H7 (cell line): Measurements from ENCODE around the gene STOML2. TPM values are rescaled to one million over a fixed set of nuclear protein-coding genes. Genes with fewer than 3 reads are reported as not detected.

Experiments
- DNase-seq: peaks from one replicate; pipeline ENCODE4 v3.0.0; 2012
- H3K27me3 ChIP-seq: 2 replicates; pipeline ENCODE4 v1.6.0; 2011; ENCODE audit warnings: mild to moderate bottlenecking, low read length; ENCODE audit not compliant: control insufficient read depth, insufficient read depth
- H3K36me3 ChIP-seq: replicated peaks from 2 replicates; pipeline ENCODE4 v1.5.1; 2011; ENCODE audit warnings: low read length; ENCODE audit not compliant: control insufficient read depth, insufficient read depth
- H3K4me3 ChIP-seq: 2 replicates; pipeline ENCODE4 v1.5.1; 2011; ENCODE audit warnings: low read depth, mild to moderate bottlenecking, control low read depth, low read length, moderate library complexity; ENCODE audit not compliant: insufficient read depth
- total RNA-seq: library from RNA; depleted of rRNA; stranded (reverse); fragments of >200 nt; shearing (Covaris generic); gene quantifications from 2 replicates; pipeline ENCODE4 v1.2.3, GENCODE V29; 2014

The STOML2 gene
- total RNA-seq, 1 experiment from 2014 or later, result 244 TPM

DNA sequence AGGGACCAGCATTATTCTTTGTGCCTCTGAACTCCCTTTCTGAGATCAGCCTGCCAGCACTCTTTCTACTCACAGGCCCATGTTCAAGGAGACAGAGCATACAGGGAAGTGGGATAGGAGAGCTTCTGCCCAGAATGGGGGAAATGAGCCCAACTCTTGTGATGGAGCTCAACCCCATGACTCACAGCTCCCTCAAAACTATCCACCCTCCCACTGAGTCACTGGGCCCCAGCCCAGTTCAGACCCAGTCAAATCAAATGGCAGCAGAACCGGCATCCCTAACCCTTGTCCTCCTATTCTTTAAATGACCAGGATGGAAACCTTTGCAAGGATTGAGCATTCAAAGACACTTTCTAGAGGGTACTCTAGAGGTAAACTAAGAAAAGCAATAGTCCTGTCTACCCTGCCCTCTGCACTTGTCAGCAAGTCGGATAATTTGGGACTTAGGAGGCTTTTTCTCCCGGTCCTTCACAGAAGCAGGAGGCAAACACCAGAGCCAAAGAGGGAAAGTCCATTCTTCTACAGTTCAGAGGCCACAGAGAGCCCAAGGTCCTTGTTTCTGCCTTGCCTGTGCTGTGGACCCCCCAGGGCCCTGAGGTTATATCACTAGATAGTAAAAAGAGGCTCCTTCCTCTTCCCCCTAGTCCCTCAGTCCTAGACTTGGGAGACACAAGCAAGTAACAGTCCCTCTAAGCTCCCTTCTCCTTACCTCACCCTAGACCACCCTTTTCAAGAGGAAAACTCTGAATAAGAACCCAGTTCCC, 9.5 kb upstream of the STOML2 start:
- Histone ChIP-seq H3K36me3 (peaks cover 2% of the 10 kb centered on the region; the same call in 1 of the 2 replicates), H3K27me3 (no peaks in the 10 kb centered on the region), H3K4me3 (no peak overlapping the region)
- no peak for DNase-seq

DNA sequence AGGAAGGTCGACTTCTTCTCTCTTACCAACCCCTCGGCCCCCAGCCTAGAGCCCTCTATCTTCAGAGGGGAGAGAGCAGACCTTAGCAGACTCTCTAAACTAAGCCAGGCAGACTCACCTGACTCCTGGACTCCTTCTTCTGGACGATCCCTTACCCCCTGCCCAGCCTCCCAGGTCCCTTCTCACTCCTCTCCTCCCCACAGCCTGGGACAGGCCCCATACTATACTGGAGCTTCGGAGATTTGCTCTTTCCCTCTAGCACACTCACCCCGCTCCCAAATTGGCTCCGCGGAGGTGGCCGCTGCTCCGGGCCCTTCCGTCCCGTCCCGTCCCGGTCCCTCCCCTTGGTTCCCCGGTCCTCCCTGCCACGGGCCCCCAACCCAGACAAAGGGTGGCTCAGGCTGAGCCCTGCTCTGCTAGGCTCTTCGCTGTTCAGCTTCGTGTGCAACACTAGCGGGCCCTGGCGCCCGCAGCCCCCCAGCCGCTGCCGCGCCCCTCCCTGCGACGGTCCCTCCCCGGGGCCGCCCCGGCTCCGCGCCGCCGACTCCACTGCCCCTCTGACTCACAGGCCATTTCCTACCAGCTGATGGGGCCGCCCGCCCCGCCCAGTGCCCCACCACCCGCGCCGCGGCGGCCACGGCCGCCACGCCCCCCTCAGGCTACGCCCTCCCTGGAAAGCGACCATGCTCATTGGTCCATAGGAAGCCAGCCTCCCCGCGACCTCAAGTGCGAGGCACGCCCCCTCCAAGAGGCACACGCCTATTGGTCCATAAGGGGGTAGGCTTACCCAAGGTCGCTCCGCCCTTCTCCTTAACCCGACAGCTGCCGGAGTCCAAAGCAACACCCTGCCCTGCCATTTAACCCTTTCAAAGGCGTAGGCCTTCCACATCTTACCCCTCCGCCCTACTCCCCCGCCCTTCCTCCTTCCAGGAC, 8.3 kb upstream of the STOML2 start:
- peaks cover 2% of the 10 kb centered on the region; the same call in 1 of the 2 replicates for H3K36me3 ChIP-seq
- H3K27me3 ChIP-seq, result no peaks in the 10 kb centered on the region
- peak overlapping the region; percentile 62 for H3K4me3 ChIP-seq
- peak; percentile 98 for DNase-seq

DNA sequence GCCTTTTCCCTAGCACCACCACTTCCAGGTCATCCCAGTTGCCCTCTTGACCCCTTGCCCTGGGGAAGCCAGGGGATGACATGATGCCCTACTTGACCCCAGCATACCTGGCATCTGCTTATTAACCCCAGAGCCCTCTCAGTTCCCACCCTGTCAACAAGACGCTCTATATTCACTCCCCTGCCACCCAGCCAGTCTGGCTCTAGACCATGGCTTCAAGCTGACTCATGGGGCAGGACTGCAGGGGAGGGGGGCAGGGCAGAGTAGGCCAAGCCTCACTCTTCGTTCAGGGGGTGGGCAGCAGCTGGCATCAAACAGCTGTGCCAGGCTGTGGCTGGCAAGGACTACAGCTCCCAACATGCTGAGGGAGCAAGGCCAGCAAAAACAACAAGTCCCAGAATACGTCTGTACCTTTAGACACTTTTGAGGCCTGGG, 7.4 kb upstream of the STOML2 start:
- Histone ChIP-seq H3K4me3 (no peak overlapping the region; the same call in 1 of the 2 replicates), H3K27me3 (no peaks in the 10 kb centered on the region), H3K36me3 (peaks cover 4% of the 10 kb centered on the region; the same call in 1 of the 2 replicates)
- peak; percentile 26 for DNase-seq

DNA sequence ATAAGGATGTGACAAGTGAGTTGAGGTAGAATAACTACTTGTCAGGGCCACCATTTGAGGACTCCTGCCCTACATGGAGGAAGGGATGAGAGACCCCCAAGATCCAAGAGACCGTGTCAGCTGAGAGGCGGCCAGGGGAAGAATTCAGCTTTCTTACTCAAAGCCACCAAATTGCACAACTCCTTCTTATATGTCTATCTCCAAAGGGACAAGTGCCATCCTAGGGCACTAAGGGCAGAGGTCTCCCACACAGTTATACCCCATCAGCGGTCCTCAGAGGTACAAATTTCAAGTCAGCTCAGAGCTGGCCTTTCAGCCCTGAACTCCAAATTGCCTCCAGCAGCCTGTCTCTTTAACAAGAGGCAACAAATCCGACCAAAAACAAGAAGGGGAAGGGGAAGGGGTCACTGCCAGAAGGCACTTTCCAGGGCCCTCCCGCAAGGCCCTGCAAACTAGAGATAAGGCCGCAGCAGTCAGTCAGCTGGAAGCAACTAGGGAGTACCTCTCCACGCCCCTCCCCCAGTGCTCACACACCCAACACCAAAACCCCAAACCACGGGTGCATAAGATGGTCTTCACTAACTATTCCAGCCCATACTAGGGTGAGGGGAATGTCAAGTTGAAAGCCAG, 6.1 kb upstream of the STOML2 start:
- Histone ChIP-seq H3K27me3 (no peaks in the 10 kb centered on the region), H3K4me3 (no peak overlapping the region), H3K36me3 (peaks cover 4% of the 10 kb centered on the region; the same call in 1 of the 2 replicates)
- peak; percentile 13 for DNase-seq

DNA sequence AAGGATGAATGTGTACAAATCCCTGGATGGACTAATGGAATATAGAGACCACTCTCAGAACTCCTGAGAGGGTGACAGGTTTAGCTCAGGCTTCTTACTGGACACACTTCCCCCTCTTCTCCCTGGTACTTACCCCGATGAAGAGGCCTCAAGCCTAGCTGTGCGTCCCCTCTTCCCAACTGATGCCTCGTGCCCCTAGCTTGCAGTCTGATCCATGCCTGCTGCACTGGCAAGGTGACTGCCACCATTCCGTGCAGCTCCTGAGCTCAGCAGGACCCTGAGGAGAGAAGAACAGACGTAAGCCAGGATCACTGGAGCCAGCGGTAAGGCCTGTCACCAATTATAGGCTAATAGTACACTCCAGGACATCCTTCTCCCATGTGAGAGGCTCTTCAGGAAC, 5.5 kb upstream of the STOML2 start:
- H3K36me3 ChIP-seq, result peaks cover 4% of the 10 kb centered on the region; the same call in 1 of the 2 replicates
- DNase-seq, result no peak
- no peak overlapping the region for H3K4me3 ChIP-seq
- H3K27me3 ChIP-seq, result no peaks in the 10 kb centered on the region

DNA sequence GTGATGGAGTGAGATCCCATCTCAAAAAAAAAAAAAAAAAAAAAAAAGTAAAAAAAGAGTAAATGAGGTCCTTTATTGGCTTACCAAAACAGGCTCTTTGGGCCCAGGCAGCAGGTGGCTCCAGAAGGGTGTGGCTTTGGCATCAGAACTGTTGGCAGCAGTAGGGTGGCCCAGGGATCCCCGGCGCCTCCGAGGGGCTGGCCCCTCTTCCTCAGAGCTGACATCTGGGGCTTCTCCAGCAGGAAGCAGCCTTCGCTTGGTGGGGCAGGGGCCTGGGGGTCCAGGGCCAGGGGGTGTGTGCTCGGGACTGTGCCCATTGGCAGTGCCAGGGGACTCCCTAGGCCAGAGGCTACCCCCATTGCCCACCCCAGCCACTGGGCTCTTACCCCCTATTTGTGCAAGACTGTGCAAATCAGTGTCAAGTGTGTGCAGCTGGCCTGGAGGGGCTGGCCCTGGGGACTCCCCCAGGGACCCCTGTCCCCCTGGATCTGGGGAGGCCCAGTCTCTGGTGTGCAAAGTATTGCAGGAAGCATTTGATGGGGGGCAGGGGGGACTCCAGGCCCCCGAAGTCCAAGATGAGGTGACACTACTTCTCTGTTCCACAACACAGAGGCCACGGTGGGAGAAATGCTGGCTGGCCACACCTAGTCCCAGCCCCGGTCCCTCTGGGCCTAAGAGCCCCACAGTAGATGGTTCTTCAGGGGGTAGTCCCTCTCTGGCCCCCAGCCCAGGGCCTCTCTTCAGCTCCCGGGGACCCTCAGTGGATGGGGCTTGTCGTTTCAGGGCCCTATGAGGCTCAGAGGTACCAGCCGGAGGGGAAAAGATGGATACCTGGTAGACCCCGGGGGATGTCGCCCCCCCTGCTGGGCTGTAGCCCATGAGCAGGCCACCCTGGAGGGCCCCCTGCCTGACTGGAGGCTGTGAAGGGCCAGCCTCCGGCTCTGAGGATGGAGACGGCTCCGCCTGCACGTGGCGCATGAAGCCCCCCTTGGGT, 4.7 kb upstream of the STOML2 start:
- DNase-seq, result peak; percentile 44
- Histone ChIP-seq H3K27me3 (no peaks in the 10 kb centered on the region), H3K36me3 (peaks cover 4% of the 10 kb centered on the region; the same call in 1 of the 2 replicates), H3K4me3 (no peak overlapping the region)

DNA sequence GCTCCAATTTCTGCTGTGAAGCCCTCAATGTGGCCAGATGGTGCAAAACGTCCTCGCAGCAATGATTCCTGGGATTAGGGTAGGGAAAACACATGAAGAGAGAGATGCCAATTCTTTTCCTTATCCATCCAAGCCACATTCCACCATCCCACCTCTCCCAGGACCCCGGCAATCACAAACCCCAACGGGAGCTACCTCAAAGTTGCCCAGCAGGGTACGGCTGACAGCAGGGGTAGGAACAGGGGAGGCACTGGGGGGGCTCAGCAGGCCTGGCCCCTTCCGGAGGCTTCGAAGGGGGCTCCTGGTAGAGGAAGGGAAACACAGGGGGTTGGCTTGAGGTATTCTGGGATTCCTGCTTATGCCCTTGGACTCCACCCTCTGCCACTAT, 3.4 kb upstream of the STOML2 start:
- H3K36me3 ChIP-seq, result peaks cover 8% of the 10 kb centered on the region
- peak; percentile 18 for DNase-seq
- no peaks in the 10 kb centered on the region for H3K27me3 ChIP-seq
- no peak overlapping the region for H3K4me3 ChIP-seq

DNA sequence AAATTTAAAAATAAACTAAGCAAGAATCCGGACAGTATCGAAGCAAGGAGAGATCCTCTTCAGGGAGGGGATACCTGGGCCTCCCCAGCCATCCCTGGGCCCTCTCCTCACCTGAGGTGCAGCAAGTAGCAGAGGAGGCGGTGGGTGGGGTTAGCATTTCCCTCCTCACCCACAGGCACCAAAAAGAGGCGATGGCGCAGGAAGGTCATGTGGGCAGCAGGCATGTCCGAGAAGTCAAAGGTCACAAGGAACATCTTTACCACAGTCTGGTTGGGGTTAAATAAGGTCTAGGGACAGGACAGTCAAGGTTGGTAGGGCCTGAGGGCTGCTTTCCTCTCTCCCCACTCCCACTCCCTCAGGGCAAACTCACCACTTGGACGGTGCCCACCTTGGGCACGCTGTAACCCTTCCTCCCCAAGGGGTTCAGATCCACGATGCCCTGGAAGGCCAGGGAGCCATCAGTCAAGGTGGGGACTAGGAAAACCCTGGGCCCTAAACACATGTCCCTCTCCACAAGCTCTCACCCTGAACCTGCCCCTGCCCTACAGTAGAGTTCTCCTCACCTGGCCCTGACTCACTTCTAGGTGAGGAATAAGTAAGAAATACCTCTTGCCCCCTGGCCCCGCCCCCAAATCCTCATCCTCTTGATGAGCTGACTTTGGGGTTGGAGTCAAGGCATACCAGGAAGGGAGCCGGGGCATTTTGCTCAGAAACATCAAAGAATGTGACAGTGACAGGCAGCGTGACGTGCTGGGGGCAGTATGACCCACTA, 2.8 kb upstream of the STOML2 start:
- Histone ChIP-seq H3K36me3 (peaks cover 14% of the 10 kb centered on the region), H3K27me3 (no peaks in the 10 kb centered on the region), H3K4me3 (no peak overlapping the region)
- DNase-seq, result peak; percentile 8

DNA sequence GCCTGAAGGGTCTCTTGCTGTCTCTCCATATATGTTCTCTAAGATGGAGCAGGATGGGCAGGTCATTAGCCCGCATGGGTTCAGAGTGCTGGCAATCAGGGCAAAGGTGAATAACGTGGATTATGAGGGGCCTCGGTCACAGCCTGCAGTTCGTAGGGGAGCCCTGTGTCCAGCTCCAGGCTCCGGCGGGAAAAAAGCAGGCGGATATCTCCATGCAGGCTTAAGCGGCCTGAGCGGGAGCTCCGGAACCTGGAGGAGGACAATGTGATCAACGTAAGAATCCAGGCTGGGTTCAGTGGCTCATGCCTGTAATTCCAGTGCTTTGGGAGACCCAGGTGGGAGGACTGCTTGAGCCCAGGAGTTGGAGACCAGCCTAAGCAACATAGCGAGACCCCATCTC, 2.2 kb upstream of the STOML2 start:
- H3K4me3 ChIP-seq, result no peak overlapping the region
- peaks cover 19% of the 10 kb centered on the region for H3K36me3 ChIP-seq
- H3K27me3 ChIP-seq, result no peaks in the 10 kb centered on the region
- DNase-seq, result peak; percentile 11

DNA sequence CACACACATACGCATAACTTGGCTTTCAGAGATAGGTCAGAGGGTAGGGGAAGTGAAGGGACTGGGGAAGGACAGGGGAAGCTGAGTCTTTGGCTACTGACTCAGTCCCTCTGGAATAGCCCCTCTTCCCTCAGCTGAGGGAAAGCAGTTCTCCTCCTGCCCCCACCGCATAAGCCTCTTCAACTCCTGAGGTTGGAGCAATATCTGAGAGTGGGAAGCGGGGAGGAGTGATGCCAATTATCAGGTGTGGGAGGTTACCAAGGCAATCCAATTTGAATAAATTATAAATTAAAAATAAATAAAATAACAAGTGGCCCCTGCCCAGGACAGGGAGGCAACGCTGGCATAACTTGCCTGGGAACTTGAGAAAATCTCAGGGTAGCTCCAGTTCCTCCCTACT, 1.7 kb upstream of the STOML2 start:
- H3K4me3 ChIP-seq, result no peak overlapping the region
- peaks cover 22% of the 10 kb centered on the region for H3K36me3 ChIP-seq
- DNase-seq, result no peak
- no peaks in the 10 kb centered on the region for H3K27me3 ChIP-seq

DNA sequence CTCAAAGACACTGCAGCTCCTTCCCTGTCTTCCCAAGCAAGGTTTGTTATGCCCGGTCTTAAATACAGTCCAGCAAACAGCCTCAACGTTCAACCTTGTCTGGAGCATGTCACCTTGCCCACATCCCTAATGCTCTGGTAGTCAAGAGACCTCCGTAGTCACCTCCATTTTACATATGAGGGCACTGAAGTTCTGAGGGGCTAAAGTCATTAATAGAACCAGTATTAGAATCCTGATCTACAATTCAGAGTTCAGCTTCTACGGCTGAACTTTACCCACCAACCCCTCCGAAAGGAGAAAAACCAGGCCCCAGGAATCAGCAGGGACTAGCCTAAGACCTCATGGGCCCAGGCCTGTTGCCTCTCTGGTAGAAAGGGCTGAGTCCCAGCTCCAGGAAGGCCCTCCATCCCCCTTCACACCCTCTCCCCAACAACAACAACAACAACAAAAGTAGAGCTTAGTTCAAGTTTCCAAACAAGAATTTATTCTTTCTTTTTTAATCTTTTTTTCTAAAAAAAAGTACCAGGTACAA, 795 bp upstream of the STOML2 start:
- Histone ChIP-seq H3K36me3 (peaks cover 22% of the 10 kb centered on the region), H3K4me3 (peak overlapping the region; percentile 75), H3K27me3 (no peaks in the 10 kb centered on the region)
- peak; percentile 40 for DNase-seq

DNA sequence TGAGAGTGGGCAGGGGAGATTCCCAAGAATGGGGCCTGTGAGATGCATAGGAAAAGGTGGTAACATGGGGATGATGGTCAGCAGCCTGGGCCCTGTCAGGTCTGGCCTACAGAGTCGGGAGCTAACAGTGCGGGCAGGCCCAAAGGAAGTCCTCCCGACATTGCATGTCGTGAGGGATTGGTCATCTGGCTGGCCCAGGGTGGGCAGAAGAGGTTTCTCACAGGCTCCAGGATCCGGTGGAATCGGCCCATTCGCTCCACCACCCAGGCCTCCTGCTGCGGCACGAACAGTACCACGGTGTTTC, 514 bp downstream of the STOML2 start:
- no peak for DNase-seq
- Histone ChIP-seq H3K27me3 (no peaks in the 10 kb centered on the region), H3K4me3 (peak overlapping the region; percentile 75), H3K36me3 (peaks cover 20% of the 10 kb centered on the region)

DNA sequence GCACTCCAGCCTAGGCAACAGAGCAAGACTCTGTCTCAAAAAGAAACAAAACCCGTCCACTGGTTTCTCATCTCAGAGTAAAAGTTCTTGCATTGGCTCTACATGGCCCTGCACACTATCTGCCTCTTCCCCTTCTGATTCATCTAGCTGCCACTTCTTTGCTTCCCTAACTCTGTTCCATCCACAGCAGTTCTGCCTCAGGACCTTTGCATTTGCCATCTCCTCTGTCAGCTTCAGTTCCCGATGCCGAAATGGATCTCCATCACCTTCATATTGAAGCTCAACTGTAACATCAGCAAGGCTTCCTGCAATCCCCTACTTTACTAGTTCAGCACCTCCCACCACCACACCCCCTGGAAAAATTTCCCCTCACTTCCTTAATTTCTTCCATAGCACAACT, 5.4 kb downstream of the STOML2 start:
- no peak overlapping the region for H3K4me3 ChIP-seq
- H3K27me3 ChIP-seq, result no peaks in the 10 kb centered on the region
- peaks cover 26% of the 10 kb centered on the region for H3K36me3 ChIP-seq
- no peak for DNase-seq
